Stimulated activated CD4-positive, alpha-beta T cell treated with anti-CD3 and anti-CD28 coated beads, TNF-alpha, amount 100 ng/mL, for 4 hours (primary cell): ENCODE data around the gene MDFIC.

Experiments used
- DNase-seq, 3 experiments: peaks; one replicate each; pipeline ENCODE4 v3.0.0-alpha.2; 2020; ENCODE audit warnings: low read depth in 3 of 3

The MDFIC gene

DNA sequence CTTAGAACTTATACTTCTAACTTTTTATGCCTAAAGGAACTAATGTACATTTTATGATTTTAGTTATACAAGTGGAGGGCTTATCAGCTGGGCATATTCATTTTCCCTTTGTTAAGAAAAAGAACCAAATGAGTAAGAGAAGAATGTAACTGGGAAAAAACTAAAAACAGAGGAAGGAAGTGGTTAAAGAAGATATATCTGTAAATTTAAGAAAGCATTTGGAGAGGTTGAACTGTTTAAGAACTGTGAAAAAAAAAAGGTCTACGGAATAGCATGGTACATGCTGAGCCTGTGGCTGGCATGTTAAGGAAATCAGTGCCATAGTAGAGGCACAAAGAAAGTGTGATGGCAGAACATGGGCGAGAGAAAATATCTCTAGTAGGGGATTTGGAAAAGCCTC lies 6.2 kb downstream of the MDFIC start:
- DNase-seq = no peak

DNA sequence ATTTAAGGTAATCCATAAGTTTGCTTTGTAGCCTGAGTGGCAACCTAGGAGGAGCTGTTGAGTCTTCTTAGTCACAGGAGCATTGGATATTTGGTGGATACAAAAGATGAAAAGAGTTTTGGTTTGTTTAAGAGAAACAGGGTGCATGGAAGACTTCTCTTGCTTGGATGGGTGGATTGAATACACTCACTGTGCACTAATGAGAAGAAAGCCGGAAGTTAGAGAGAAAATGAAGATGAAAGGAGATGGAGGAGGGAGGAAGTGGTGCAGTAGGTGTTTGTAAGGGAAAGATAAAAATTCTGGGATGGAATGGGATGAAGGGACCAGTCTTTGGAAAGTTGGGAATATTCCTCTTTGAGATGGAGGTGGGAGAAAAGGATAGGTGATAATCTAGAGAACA lies 7.7 kb downstream of the MDFIC start:
- DNase-seq = no peak

DNA sequence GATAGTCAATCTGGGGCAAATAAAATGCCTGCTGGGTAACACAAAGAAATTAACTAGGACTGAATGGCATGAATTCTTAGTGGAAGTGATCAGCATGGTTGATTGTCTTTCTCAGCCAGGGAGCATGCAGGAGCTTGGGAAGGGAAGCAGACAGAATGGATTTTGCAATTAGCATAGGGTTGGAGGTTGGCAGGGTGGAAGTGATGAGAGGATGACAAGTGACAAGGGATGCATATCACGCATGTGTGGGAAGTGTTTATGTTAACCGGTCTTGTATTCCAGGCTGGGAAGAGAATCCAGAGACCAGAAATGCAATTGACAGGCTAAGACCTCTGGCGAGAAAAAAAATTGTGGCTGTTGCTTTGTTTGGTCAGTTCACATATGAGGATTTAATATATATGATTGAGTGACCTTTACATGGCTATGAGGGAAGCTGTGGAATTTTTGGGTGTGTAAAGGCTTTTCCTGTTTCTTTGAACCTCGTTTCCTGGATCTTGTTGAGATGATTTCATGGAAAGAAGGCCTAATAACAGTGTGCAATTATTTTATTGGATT lies 8.3 kb downstream of the MDFIC start:
- no peak for DNase-seq

DNA sequence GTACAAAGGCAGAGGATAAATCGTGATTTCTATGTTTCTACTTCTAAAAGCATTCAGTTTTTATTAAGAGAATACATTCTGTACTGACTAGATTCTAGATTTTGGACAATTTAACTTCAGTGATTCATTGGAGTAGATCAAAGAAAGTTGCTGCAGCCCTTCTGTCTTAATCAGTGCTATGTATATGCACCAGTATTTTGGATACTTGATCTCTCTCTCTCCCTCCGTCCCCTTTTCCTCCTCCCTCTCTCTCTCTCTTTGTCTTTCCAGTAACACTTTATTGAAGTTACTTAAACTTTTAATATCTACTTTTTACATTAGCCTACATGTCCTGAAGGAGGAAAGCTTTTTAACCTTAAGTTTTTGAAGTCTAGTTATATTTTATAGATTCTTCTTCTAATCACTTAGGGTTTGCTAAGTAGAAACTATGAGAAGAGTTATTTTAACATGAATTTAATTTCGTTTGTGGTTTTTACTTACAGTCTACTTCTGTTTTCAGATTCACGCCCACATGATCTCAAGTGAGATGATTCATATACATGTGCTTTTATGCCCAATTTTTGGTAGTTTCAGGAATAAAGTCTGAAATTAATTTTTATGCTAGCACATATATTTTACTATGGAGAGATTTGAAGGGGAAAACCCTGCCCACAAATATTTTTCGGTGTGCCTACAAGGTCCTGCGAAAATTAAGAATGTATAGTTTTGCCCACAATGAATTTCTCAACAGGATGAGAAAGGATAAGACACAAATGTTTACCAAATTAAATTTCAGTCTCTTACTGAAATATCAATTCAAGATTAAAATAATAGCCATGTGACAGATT lies 9.1 kb downstream of the MDFIC start:
- DNase-seq = no peak

- peak in 1 of 3 experiments; percentile 21 for DNase-seq
These were observed 9.7 kb downstream of the MDFIC start for GRCh38 chr7:114931656-114932011.

- DNase-seq = no peak
These were observed 11.1 kb downstream of the MDFIC start for GRCh38 chr7:114932991-114933390.

- no peak for DNase-seq
These were observed 11.8 kb downstream of the MDFIC start for GRCh38 chr7:114933658-114934057.

GRCh38 chr7:114934086-114934485 lies 12.2 kb downstream of the MDFIC start:
- DNase-seq = no peak

GRCh38 chr7:114934713-114935112 lies 12.8 kb downstream of the MDFIC start:
- no peak for DNase-seq

DNA sequence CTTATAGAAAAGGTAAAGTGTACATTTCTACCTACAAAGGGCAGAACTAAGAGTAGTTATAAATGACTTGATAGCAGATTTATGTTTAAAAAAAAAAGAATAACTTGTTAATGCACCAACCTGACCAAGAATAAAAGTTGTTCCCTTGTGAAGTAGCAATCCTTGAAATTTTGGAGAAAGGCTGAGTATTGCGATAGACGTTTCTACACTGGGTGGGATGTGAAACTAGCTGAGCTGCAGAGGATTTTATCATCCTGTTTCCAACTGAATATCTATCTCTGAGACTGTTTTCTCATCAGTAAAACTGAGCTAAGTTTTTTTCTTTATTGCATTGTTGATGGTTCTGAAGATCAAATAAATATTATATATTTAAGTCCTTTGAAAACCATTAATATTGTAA lies 14.6 kb downstream of the MDFIC start:
- no peak for DNase-seq

GRCh38 chr7:114937446-114937845 lies 15.6 kb downstream of the MDFIC start:
- DNase-seq = no peak

DNA sequence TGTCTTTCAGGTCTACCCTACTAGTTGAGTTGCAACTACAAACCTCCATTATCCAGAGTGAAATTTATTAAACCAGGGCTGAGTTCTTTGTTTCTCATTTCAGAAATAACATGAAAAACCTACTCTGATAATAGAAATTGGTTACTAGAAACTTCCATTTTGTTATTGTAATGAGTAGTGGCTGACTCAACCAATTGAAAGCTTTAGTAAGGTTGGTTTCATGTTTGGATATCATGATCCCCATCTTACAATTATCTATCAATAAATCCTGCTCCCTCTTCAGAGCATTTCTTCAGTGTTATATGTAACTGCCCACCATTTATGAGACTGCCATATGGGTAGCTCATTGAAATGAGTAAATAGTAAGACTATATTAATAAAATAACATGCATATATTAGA lies 16.9 kb downstream of the MDFIC start:
- no peak for DNase-seq

DNA sequence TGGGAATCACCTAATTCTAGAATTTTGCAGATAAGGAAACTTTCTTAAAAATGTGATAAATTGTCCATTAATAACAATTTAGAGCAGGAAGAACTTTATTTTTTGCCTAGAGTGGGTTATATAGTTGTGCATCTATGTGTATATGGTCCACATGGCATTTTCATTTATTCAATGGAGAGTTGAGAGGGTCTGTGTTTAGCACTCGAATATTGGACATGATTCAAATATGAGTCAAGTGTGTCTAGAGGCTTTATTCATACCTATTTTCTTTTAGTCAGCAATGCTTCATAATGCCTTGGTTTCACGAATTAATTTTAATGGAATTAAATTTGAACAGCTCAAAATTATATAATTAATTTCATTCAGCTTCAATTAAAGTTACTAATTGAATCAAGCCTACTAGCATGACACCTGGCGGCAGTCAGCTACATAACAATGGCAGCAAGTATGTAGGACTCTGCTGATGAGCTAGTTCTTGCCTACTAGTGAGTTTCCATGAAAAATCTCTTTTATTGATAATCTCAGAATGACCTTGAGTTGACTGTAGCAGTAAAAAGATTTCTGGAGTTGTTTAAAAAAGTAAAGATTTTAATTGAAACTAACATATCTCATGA lies 17.7 kb downstream of the MDFIC start:
- no peak for DNase-seq

DNA sequence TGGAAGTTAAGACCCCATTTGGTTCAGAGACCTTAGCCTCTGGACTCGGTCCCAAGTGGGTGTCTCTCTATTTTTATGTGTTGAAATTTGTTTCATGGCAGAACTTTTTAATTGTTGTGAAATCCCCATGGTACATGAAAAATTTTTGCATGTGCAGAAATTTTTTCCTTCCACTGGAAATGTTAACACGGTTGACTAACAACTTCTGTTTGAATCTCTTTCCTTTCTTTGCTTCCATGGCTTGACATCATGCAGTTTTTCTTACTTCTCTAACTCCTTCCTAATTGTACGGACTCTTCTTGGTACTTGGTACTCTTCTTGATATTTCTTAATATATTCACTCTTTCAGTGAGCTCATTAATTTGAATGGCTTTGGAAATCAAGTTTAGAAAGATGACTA lies 18.3 kb downstream of the MDFIC start:
- no peak for DNase-seq

DNA sequence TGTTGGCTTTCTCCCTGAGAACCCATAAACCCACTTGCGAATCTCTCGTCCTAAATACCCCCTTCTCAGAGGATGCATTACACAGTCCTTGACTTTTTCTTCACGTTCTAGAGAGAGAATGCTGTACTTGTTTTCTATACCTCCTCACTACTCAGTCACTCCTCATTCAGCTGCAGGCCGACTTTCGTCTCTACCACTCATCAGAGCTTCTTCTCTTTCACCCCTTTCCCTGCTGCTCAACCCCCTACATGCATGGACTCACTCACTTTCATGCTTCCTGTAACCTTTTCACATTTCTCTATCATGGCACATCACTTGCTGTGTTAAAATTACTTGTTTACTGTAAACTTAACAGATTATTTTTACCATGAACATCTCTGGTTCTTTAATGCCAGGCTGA lies 19.8 kb downstream of the MDFIC start:
- no peak for DNase-seq

- no peak for DNase-seq
These were observed 20.7 kb downstream of the MDFIC start for GRCh38 chr7:114942446-114943175.

GRCh38 chr7:114943530-114943929 lies 21.6 kb downstream of the MDFIC start:
- DNase-seq = no peak

DNA sequence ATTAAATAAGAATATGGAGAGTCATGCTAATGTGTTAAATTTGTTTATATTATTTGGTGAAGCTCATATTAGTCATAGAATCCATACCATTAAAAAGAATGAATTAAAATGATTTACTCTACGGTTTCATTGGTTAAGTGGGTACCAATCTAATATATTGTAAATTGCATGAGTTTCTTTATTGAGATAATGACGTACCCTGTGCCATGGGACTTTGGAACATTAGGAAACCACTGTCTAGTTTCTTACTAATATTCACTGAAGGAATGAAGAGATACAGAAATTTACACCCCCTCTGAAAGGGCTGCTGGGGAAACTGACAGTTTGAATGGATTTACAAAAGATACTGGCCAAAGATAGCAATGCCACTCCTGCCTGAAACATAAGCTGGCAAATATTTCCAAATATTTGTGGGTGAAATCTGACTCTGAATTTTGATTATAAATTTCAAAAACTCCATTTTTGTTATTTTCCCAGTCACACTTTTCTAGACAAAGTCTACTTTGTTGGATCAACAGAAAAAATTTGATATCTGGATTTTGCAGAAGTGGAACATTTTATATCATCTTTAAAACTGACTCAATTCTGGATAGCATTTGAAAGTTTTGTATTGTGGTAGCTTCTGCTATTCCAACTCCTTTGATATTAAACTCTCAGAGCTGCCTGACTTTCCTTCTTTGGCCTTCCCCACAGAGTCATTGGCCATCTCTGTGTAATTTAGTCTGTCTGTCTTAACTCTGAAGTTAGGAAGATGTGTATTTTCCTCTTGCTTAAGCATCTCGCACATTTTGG lies 22.3 kb downstream of the MDFIC start:
- DNase-seq = no peak

GRCh38 chr7:114944745-114945625 lies 23.1 kb downstream of the MDFIC start:
- no peak for DNase-seq

DNA sequence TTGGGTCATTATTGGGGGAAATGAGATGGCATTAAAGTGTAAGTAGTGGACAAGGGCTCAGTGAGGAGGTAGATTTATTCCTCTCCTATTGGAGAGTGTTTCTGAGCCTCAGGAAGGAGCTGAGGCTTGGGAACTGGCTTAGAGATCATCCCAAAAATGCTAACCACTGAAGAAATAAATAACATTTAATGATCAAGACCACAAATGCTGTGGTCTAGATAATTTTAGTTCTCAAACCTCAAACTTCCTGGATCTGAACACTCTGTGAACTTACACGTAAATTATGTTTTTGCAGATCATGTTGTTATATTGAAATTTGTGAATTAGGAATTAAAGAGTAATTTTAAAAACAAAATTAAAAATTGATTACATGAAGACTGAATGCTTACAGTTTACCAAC lies 27.3 kb downstream of the MDFIC start:
- DNase-seq = no peak

- DNase-seq = no peak
These were observed 30.4 kb downstream of the MDFIC start for GRCh38 chr7:114952296-114952695.
